Measurements from ENCODE around the gene CTPS1.

CTPS1 gene

GRCh38 chr1:40951943-40952743 lies 27.4 kb upstream of the CTPS1 start:
- no peak overlapping the region for H3K4me3 ChIP-seq (ENCODE audit: low read length)
- peak; percentile 66 for DNase-seq (ENCODE audit: low read depth)
- peak; percentile 91 for TF ChIP-seq CTCF (IDR thresholded peaks at IDR 0.05; ENCODE audit: insufficient read depth, low read depth, low read length, missing control alignments)

DNA sequence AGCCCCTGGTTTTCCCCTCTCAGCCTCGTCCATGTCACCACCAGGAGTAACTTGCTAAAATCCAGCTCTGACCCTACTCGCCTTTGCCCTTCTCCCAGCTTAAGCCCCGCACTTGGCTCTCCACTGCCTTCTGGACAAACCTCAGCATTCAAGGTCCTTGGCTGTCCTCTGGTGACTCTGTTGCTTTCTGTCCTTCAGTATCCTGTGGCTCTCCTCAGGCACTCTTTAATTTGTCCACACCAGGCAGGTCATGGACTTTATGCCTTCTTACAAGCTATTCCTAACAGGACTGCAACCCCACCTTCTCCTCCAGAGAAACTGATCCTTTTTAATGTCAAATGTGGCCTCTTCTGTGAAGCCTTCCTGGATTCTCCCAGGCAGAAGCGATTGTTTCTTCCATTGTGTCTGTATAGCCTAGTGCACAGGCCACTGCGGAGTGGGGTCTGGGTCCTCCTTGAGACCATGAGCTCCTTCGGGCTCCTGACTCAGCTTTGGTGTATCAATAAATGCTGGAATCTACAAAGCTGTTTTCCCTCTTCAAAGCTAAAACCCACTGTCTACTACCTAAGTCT lies 26.7 kb upstream of the CTPS1 start:
- no peak for DNase-seq (ENCODE audit: low read depth)
- H3K4me3 ChIP-seq (ENCODE audit: low read length): no peak overlapping the region
- no peak for TF ChIP-seq CTCF (IDR thresholded peaks at IDR 0.05; ENCODE audit: insufficient read depth, low read depth, low read length, missing control alignments)

- no peak for DNase-seq (ENCODE audit: low read depth)
- TF ChIP-seq CTCF (IDR thresholded peaks at IDR 0.05; ENCODE audit: insufficient read depth, low read depth, low read length, missing control alignments): no peak
- no peak overlapping the region for H3K4me3 ChIP-seq (ENCODE audit: low read length)
These were observed 24.9 kb upstream of the CTPS1 start for GRCh38 chr1:40954626-40955025.

DNA sequence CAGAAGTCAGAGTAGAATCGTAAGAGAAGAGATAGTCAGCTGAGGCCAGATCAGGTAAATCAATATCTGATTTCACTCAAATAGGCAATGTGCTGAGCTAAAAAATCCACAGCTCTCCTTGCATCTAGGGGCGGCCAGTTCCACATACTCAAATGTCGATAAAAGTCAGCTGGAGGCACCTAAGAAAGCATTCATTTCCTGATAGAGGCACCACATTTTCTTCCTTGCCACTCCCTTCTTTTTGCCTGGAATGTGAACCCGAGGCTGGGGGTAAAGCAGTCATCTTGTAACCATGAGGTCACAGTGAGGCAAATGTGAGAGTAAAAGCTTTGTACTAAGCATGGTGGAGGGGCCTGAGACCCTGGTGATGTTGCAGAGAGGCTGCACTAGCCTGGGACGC lies 24.2 kb upstream of the CTPS1 start:
- no peak for TF ChIP-seq CTCF (IDR thresholded peaks at IDR 0.05; ENCODE audit: insufficient read depth, low read depth, low read length, missing control alignments)
- DNase-seq (ENCODE audit: low read depth): no peak
- H3K4me3 ChIP-seq (ENCODE audit: low read length): no peak overlapping the region

DNA sequence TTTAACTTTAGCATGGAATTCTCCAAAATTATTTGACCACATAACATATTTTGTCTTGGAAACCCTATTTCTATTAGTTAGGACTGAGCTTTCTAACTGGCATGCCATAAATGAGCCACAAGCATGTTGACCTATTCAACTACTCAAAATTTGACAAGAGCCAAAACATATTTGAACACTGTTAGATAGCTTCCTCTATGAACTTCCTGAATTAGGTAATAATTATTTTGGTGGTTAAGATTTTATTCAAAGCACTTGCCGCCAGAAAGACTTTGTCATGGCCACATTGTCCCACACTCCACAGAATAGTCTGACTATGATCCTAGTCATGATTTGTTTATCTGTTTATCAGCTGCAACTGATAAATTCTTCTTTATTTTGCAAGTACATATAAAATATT lies 23.1 kb upstream of the CTPS1 start:
- H3K4me3 ChIP-seq (ENCODE audit: low read length): no peak overlapping the region
- TF ChIP-seq CTCF (IDR thresholded peaks at IDR 0.05; ENCODE audit: insufficient read depth, low read depth, low read length, missing control alignments): no peak
- DNase-seq (ENCODE audit: low read depth): no peak

- no peak for DNase-seq (ENCODE audit: low read depth)
- H3K4me3 ChIP-seq (ENCODE audit: low read length): no peak overlapping the region
- TF ChIP-seq CTCF (IDR thresholded peaks at IDR 0.05; ENCODE audit: insufficient read depth, low read depth, low read length, missing control alignments): no peak
These were observed 21.3 kb upstream of the CTPS1 start for GRCh38 chr1:40958210-40958609.

DNA sequence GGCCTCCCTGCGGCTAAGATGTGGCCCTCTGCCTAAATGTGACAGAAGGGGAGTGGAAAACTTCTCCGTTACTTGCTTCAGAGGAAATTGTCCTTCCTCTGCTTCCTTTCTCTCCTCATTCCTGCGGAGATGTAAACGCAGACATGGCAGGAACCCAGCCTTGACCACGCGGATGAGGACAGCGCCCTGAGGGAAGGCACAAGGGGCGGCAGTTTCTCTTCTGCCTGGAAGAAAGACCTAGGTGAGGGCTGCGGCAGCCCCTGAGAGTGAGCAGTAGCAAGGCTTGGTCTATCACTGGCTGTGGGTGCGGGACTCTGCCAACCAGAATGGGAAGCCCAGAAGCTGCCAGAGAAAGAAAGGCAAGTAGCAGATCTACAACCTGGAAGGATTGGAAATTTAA lies 14.0 kb upstream of the CTPS1 start:
- no peak overlapping the region for H3K4me3 ChIP-seq (ENCODE audit: low read length)
- TF ChIP-seq CTCF (IDR thresholded peaks at IDR 0.05; ENCODE audit: insufficient read depth, low read depth, low read length, missing control alignments): no peak
- DNase-seq (ENCODE audit: low read depth): no peak
